GM12878 (cell line): ENCODE data around the gene PHKA1.

Source experiments
- BCL11A ChIP-seq: IDR thresholded peaks from 2 replicates; pipeline ENCODE4 v1.6.1; 2011; ENCODE audit warnings: low read depth, low read length
- POLR2A ChIP-seq: IDR thresholded peaks from 2 replicates; pipeline ENCODE4 v1.6.1; 2011; ENCODE audit warnings: low read depth, mild to moderate bottlenecking, low read length
- SMC3 ChIP-seq: IDR thresholded peaks from 2 replicates; pipeline ENCODE4 v1.6.1; 2011; ENCODE audit warnings: low read length, improper control_type of control experiment, borderline replicate concordance
- SPI1 ChIP-seq: IDR thresholded peaks from 2 replicates; pipeline ENCODE4 v1.6.1; 2011; ENCODE audit warnings: low read depth, mild to moderate bottlenecking, low read length, moderate library complexity, borderline replicate concordance; ENCODE audit not compliant: insufficient read depth

DNA sequence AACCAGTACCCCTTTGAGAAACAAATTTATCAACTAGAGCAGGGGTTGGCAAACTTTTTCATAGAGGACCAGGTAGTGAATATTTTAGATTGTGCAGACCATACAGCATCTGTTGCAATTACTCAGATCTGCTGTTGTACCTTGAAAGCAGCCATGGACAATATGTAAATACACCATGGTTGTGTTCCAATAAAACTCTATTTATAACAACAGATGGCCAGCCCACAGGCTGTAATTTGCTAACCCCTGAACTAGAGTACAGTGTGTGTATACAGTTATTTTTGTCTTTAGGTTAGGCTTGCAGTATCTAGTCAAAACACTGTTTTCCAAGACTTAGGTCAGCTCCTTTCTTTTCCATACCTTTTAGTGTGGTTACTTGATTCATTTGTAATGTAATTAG is 54.4 kb downstream of the PHKA1 start:
- TF ChIP-seq SPI1: no peak
- TF ChIP-seq SMC3: no peak
- no peak for TF ChIP-seq BCL11A
- no peak for TF ChIP-seq POLR2A
